ENCODE data around the gene NTM. TPM values are rescaled to one million over a fixed set of nuclear protein-coding genes. Genes with fewer than 3 reads are reported as not detected.
A peak's percentile ranks its signal among the peaks of the same experiment; 100 is the strongest.

The NTM gene
- total RNA-seq, 2 donors from 2014 or later, result 1.7 to 3.6 TPM

DNA sequence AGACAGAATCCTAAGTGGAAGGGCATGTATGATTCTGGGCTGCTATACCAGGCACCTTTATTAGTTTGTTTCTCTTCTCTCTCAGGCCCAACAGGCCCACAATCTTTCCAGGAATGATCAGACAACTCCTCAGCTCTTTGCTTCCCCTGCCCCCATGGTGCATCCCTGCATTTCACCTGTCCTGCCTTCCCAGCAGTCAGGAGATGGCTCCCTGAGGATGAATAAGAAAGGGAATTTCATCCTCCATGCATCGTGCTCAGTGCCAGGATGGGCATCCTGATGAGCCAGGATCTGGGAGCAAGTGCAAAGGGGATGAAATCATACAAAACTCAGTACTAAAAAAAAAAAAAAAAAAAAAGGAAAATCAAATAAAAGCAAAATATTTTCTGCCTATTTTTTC, 18.6 kb upstream of the NTM start:
- TF ChIP-seq, protein P1, sequence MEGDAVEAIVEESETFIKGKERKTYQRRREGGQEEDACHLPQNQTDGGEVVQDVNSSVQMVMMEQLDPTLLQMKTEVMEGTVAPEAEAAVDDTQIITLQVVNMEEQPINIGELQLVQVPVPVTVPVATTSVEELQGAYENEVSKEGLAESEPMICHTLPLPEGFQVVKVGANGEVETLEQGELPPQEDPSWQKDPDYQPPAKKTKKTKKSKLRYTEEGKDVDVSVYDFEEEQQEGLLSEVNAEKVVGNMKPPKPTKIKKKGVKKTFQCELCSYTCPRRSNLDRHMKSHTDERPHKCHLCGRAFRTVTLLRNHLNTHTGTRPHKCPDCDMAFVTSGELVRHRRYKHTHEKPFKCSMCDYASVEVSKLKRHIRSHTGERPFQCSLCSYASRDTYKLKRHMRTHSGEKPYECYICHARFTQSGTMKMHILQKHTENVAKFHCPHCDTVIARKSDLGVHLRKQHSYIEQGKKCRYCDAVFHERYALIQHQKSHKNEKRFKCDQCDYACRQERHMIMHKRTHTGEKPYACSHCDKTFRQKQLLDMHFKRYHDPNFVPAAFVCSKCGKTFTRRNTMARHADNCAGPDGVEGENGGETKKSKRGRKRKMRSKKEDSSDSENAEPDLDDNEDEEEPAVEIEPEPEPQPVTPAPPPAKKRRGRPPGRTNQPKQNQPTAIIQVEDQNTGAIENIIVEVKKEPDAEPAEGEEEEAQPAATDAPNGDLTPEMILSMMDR (conservative IDR thresholded peaks at IDR 0.05), result no peak
- Mint-ChIP-seq H3K36me3 (ENCODE audit: low read depth) (no peaks in the 10 kb centered on the region), H3K9me3 (no peaks in the 10 kb centered on the region), H3K4me1 (peaks cover 9% of the 10 kb centered on the region), H3K27me3 (ENCODE audit: insufficient read depth) (no peaks in the 10 kb centered on the region), H3K27ac (no peak overlapping the region), H3K4me3 (no peak overlapping the region)
- Histone ChIP-seq H3K9ac (ENCODE audit: extremely low read depth, low read length, poor library complexity, severe bottlenecking) (no peak overlapping the region), H3K27ac (ENCODE audit: low read depth, low read length) (no peak overlapping the region), H3K4me3 (ENCODE audit: low read length) (no peak overlapping the region), H3K36me3 (ENCODE audit: control insufficient read depth, insufficient read depth, low read length) (no peaks in the 10 kb centered on the region), H3K9me3 (ENCODE audit: control insufficient read depth, low read length) (no peaks in the 10 kb centered on the region), H3K4me1 (ENCODE audit: control insufficient read depth, insufficient read depth, low read length) (no peaks in the 10 kb centered on the region), H3K27me3 (ENCODE audit: control insufficient read depth, insufficient read depth, low read length, poor library complexity, severe bottlenecking) (no peaks in the 10 kb centered on the region)
- no peak for DNase-seq
- 50% methylated on average over 1 of the region's 1 CpG; no CpG with 5 or more reads in 1 of the 2 experiments for WGBS, 2 experiments (ENCODE audit: insufficient coverage in 1 of 2, insufficient read length in 1 of 2)

DNA sequence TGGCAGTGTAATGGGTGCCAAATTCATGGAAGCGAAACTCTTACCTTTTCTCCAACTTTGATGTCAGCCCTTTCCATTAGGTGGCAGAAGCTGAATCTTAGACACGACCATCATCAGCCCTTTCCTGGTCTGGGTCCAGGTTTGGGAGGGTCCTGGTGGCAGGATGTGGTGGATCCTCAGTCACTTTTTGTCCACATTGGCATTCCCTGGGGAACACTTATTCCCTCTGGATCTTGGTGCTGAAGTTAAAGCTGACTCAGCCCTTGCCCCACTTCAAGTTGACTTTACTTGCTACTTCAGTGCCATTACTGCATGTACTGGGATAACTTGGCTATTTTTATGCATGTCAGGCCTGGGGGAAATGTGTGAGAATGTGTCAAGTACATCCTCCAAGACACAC, 16.6 kb upstream of the NTM start:
- Mint-ChIP-seq H3K4me3 (no peak overlapping the region), H3K9me3 (no peaks in the 10 kb centered on the region), H3K36me3 (ENCODE audit: low read depth) (no peaks in the 10 kb centered on the region), H3K4me1 (peaks cover 9% of the 10 kb centered on the region), H3K27me3 (ENCODE audit: insufficient read depth) (no peaks in the 10 kb centered on the region), H3K27ac (no peak overlapping the region)
- TF ChIP-seq, protein P1 (conservative IDR thresholded peaks at IDR 0.05), result no peak
- no peaks in the 10 kb centered on the region for H3K9me3 ChIP-seq (ENCODE audit: control insufficient read depth, low read length)
- H3K4me3 ChIP-seq (ENCODE audit: low read length), result no peak overlapping the region
- no peak for DNase-seq
- WGBS, 2 experiments (ENCODE audit: insufficient coverage in 1 of 2, insufficient read length in 1 of 2), result 92% methylated on average over 2 of the region's 2 CpGs; no CpG with 5 or more reads in 1 of the 2 experiments
- H3K27ac ChIP-seq (ENCODE audit: low read depth, low read length), result no peak overlapping the region
- H3K4me1 ChIP-seq (ENCODE audit: control insufficient read depth, insufficient read depth, low read length), result no peaks in the 10 kb centered on the region
- H3K9ac ChIP-seq (ENCODE audit: extremely low read depth, low read length, poor library complexity, severe bottlenecking), result no peak overlapping the region
- no peaks in the 10 kb centered on the region for H3K36me3 ChIP-seq (ENCODE audit: control insufficient read depth, insufficient read depth, low read length)
- H3K27me3 ChIP-seq (ENCODE audit: control insufficient read depth, insufficient read depth, low read length, poor library complexity, severe bottlenecking), result no peaks in the 10 kb centered on the region

DNA sequence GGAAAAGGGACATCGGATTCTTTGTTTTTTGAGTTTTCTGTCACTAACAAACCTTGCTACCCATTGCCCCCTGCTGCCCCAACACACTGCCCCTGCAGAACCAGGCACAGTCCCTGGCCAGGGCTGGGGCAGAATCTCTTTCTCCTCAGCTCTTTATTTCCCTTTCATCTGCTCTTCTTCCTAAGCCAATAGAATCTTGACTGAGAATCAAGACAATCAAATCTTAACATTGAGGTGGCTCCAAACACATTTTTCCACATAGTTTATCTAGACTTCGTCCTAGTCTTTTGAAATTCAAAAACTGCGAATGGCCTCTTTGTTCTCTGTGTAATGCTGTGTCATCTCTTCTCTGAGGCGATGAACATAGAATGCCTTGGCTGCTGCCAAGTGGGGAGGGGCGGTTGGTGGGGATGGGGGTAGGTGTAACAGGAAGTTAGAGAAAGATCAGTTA, 16.1 kb upstream of the NTM start:
- no peak for DNase-seq
- Mint-ChIP-seq H3K36me3 (ENCODE audit: low read depth) (no peaks in the 10 kb centered on the region), H3K27me3 (ENCODE audit: insufficient read depth) (no peaks in the 10 kb centered on the region), H3K4me1 (peaks cover 9% of the 10 kb centered on the region), H3K27ac (peak overlapping the region; percentile 53), H3K4me3 (no peak overlapping the region), H3K9me3 (peaks cover under 1% of the 10 kb centered on the region)
- H3K4me1 ChIP-seq (ENCODE audit: control insufficient read depth, insufficient read depth, low read length), result no peaks in the 10 kb centered on the region
- H3K36me3 ChIP-seq (ENCODE audit: control insufficient read depth, insufficient read depth, low read length), result no peaks in the 10 kb centered on the region
- H3K27ac ChIP-seq (ENCODE audit: low read depth, low read length), result peak overlapping the region; percentile 67
- H3K4me3 ChIP-seq (ENCODE audit: low read length), result no peak overlapping the region
- H3K9ac ChIP-seq (ENCODE audit: extremely low read depth, low read length, poor library complexity, severe bottlenecking), result no peak overlapping the region
- 13 to 65% methylated on average over 1 to 4 of the region's 5 CpGs for WGBS, 2 experiments (ENCODE audit: insufficient coverage in 1 of 2, insufficient read length in 1 of 2)
- TF ChIP-seq, protein P1 (conservative IDR thresholded peaks at IDR 0.05), result peak; percentile 36
- no peaks in the 10 kb centered on the region for H3K27me3 ChIP-seq (ENCODE audit: control insufficient read depth, insufficient read depth, low read length, poor library complexity, severe bottlenecking)
- no peaks in the 10 kb centered on the region for H3K9me3 ChIP-seq (ENCODE audit: control insufficient read depth, low read length)
